AG10803 (cell line): ENCODE data around the gene SLC25A22.
A peak's percentile ranks its signal among the peaks of the same experiment; 100 is the strongest.

ENCODE experiments used
- DNase-seq: peaks from one replicate; pipeline ENCODE4 v3.0.0; 2010; ENCODE audit warnings: low read depth
- H3K4me3 ChIP-seq: 2 replicates; pipeline ENCODE4 v1.5.1; 2011; ENCODE audit warnings: mild to moderate bottlenecking, low read length, control low read depth
- TF ChIP-seq, protein P1 (sequence below): conservative IDR thresholded peaks from 2 replicates; pipeline ENCODE4 v1.5.1; 2011; ENCODE audit warnings: mild to moderate bottlenecking, low read length, control low read depth, inconsistent platforms

Gene SLC25A22

GRCh38 chr11:798093-798713 lies at the start of gene SLC25A22:
Gene SLC25A22, minus strand, starts transcription at chr11:798281. Its CDS starts 3,275 bp downstream, at chr11:795006.
- TF ChIP-seq, protein P1, sequence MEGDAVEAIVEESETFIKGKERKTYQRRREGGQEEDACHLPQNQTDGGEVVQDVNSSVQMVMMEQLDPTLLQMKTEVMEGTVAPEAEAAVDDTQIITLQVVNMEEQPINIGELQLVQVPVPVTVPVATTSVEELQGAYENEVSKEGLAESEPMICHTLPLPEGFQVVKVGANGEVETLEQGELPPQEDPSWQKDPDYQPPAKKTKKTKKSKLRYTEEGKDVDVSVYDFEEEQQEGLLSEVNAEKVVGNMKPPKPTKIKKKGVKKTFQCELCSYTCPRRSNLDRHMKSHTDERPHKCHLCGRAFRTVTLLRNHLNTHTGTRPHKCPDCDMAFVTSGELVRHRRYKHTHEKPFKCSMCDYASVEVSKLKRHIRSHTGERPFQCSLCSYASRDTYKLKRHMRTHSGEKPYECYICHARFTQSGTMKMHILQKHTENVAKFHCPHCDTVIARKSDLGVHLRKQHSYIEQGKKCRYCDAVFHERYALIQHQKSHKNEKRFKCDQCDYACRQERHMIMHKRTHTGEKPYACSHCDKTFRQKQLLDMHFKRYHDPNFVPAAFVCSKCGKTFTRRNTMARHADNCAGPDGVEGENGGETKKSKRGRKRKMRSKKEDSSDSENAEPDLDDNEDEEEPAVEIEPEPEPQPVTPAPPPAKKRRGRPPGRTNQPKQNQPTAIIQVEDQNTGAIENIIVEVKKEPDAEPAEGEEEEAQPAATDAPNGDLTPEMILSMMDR = peak; percentile 39; the same call in 1 of the 2 replicates
- DNase-seq = peak; percentile 62

DNA sequence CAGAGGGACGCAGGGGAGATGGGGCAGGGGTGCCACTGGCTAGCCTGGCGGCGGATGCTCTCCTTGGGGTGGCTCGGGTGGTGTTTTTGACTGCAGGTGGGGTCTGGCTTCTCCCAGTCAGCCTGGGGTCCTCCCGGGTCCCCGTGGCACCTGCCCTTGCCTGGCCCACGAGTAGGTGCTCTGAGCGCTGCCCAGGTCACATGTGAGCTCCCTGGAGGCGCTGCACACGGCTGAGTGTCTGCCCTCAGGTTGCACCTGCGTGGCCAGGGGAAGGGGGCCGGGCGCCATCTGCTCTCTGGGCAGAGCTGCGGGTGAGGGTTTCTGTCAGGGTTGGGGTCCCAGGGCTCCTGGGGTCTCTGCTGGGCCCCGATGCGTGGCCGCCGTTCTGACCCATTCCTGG lies 49.8 kb upstream of the SLC25A22 start:
- no peak for DNase-seq
- no peak overlapping the region for H3K4me3 ChIP-seq
- TF ChIP-seq, protein P1 = no peak

More at GRCh38 chr11:798093-798713, at the start of gene SLC25A22:
- peak within 1 kb of the TSS; percentile 77 for H3K4me3 ChIP-seq

DNA sequence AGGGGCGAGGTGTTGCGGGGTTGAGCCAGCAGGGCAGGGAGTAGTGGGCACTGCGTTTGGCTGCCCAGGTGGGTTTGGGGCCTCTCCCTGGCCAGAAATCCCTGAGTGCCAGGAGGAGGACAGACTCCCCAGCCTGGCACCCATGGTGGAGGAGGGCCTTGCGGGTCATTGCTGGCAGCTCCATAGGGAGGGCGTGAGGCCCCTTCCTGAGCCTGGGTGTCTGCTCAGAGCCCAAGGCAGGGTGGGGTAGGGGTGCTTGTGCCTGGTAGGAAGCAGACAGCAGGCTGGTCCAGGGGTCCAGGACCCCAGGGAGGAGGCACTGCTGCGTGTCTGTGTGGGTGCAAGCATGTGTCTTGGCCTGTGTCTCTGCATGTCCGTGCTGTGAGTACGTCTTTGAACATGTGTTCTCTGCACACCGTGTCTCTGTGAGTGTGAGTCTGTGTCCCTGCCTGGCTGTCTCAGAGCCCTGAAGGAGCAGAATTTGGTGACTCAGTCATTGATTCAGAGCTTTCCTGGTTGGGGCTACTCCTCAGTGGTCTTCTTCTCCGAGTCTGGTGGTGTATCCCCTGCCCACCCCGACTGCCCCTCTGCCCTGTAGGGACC lies 48.5 kb upstream of the SLC25A22 start:
- H3K4me3 ChIP-seq = no peak overlapping the region

GRCh38 chr11:845872-846495 lies 47.9 kb upstream of the SLC25A22 start:
- H3K4me3 ChIP-seq = peak overlapping the region; percentile 94
- DNase-seq = no peak
- TF ChIP-seq, protein P1 = no peak

More for the DNA sequence above, 48.5 kb upstream of the SLC25A22 start:
- TF ChIP-seq, protein P1 = no peak
- DNase-seq = peak; percentile 34

DNA sequence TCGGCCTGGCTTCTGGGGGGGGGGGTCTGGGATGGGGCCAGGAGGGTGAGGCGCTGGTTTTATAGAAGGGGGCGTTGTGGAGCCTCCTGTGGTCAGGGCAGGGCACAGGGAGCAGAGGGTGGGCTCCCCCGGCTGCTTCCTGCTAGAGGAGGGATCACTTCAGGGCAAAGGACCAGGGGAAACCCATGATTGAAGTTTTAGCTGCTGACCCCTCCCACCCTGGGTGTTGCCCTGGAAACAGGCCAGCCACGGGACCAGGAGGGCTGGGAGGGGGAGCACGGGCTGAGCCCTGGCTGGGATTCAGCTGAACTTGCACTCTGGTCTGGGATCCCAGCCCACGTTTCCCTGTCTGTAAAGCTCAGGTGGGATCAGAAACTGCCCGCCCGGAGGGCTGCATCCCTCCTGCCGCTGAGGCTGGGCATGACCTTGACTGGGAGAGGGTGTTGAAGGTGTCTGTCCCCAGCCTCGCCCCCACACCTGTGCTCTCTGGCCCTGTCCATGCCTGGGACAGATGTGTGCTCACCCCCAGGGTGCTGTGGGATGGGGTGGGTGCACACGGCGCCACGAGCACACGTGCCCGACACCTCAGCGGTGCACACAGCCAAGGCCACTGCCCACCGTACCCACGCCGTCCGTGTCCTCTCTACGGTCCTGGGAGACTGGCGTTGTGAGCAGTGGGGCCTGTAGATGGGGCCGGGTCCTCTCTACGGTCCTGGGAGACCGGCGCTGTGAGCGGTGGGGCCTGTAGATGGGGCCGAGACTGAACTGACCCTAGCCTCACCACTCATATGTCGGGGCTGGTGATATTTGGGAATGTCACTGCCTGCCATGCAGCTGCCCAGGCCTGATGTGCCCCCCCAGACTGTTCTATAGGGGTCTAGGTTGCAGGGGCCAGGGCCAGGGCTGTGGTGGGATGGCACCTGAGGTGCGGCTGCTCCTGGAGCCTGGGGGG lies 46.9 kb upstream of the SLC25A22 start:
- H3K4me3 ChIP-seq = peak overlapping the region; percentile 94
- DNase-seq = peak; percentile 95
- TF ChIP-seq, protein P1 = no peak

- TF ChIP-seq, protein P1 = no peak
- DNase-seq = peak; percentile 98
- peak overlapping the region; percentile 94 for H3K4me3 ChIP-seq
These were observed 46.0 kb upstream of the SLC25A22 start for GRCh38 chr11:843818-844692.
